ENCODE results near the gene DIRAS1. TPM values are rescaled to one million over a fixed set of nuclear protein-coding genes. Genes with fewer than 3 reads are reported as not detected.

DIRAS1 gene
- total and polyA plus RNA-seq, 2 of the 8 experiments (the other 6 are each of a cell fraction or from before 2014, with no cell fraction given) = 20.2 to 22.3 TPM

DNA sequence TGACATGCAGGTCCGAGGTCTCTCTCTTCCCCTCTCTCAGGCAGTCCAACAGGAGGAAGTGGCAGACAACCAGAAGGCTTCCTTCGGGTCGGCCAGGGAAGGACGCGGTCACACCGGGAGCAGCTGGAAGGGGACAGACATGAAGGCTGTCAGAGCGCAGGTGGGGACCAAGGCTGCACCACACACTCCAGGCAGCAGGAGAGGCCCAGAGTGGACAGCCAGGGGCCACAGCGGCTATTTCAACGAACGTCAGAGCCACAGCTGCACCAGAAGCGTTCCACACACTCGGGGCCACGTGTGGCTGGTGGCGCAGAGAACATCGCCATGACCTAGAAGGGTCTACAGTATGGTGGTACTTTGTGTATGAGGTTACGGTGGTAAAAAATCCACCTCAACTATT, 34.6 kb upstream of the DIRAS1 start:
- H2BK20ac ChIP-seq (ENCODE audit: low read length) = no peak overlapping the region
- no peak for TF ChIP-seq YY1 (IDR thresholded peaks at IDR 0.05; ENCODE audit: low read depth, low read length)
- no peak for TF ChIP-seq SRF (IDR thresholded peaks at IDR 0.05; ENCODE audit: low read depth, low read length)
- TF ChIP-seq ASH2L (IDR thresholded peaks at IDR 0.05; ENCODE audit: low read length) = no peak
- no peak for TF ChIP-seq SAP30 (IDR thresholded peaks at IDR 0.05; ENCODE audit: insufficient read depth, insufficient replicate concordance, low read length)
- no peak for TF ChIP-seq SP2 (IDR thresholded peaks at IDR 0.05; ENCODE audit: low read length)
- no peak for TF ChIP-seq RNF2 (IDR thresholded peaks at IDR 0.05; ENCODE audit: borderline replicate concordance, low read depth, low read length, missing control alignments, poor library complexity, severe bottlenecking)
- TF ChIP-seq SIRT6 (IDR thresholded peaks at IDR 0.05; ENCODE audit: low read length) = no peak
- no peak for TF ChIP-seq SUZ12 (IDR thresholded peaks at IDR 0.05; ENCODE audit: low read length)
- no peak for TF ChIP-seq HDAC2 (IDR thresholded peaks at IDR 0.05; ENCODE audit: borderline replicate concordance in 1 of 2, low read depth in 2 of 2, low read length in 2 of 2)
- no peak for TF ChIP-seq EGR1 (IDR thresholded peaks at IDR 0.05; ENCODE audit: borderline replicate concordance, low read depth, low read length)
- TF ChIP-seq JUN (IDR thresholded peaks at IDR 0.05; ENCODE audit: low read depth, low read length) = no peak
- no peak for TF ChIP-seq CTBP2 (IDR thresholded peaks at IDR 0.05; ENCODE audit: borderline replicate concordance, insufficient read depth, insufficient read length, low read length)
- no peak for TF ChIP-seq TAF1 (IDR thresholded peaks at IDR 0.05; ENCODE audit: low read depth, low read length)
- no peak overlapping the region for H3K27ac ChIP-seq (ENCODE audit: low read depth, low read length)
- no peak for DNase-seq (ENCODE audit: low read depth in 1 of 2, low spot score in 2 of 2)
- no peak overlapping the region for H3K23ac ChIP-seq (ENCODE audit: insufficient read length)
- H2BK5ac ChIP-seq (ENCODE audit: low read depth, low read length) = no peak overlapping the region
- no peak overlapping the region for H2BK15ac ChIP-seq (ENCODE audit: low read length)
- no peak overlapping the region for H3K18ac ChIP-seq (ENCODE audit: extremely low read depth, low read length)
- no peak overlapping the region for H4K8ac ChIP-seq (ENCODE audit: extremely low read depth, insufficient read depth, low read length)
- H4K20me1 ChIP-seq (replicated peaks in 1 of 2; ENCODE audit: control insufficient read depth in 1 of 2, insufficient read depth in 2 of 2, low read length in 2 of 2) = peaks cover 0 to 10% of the 10 kb centered on the region in 2 experiments
- no peak overlapping the region for H4K91ac ChIP-seq (replicated peaks; ENCODE audit: insufficient read length, low read length)
- 91% methylated on average over 15 of the region's 16 CpGs; no CpG with 5 or more reads in 1 of the 2 experiments for WGBS, 2 experiments (ENCODE audit: extremely low coverage in 1 of 2, insufficient coverage in 1 of 2, insufficient read length in 1 of 2, insufficient replicate concordance in 2 of 2, low coverage in 1 of 2, low lambda C conversion rate in 2 of 2, missing lambda C conversion rate in 1 of 2)
- no peaks in the 10 kb centered on the region for H3K79me2 ChIP-seq (ENCODE audit: control insufficient read depth in 1 of 2, insufficient read depth in 2 of 2, low read length in 2 of 2)
- H3K9ac ChIP-seq (replicated peaks in 1 of 4; ENCODE audit: extremely low read depth in 1 of 4, low read depth in 3 of 4, low read length in 3 of 4) = no peak overlapping the region
- no peaks in the 10 kb centered on the region for H3K79me1 ChIP-seq (ENCODE audit: low read depth, low read length)
- no peaks in the 10 kb centered on the region for H3K4me1 ChIP-seq (replicated peaks in 1 of 4; ENCODE audit: control insufficient read depth in 3 of 4, insufficient read depth in 4 of 4, low read length in 3 of 4)
- H3K4me3 ChIP-seq (ENCODE audit: extremely low read depth in 1 of 4, insufficient read depth in 2 of 4, low read depth in 3 of 4, low read length in 4 of 4) = no peak overlapping the region
- H3K4ac ChIP-seq (replicated peaks; ENCODE audit: insufficient read length, low read depth, low read length) = no peak overlapping the region
- no peaks in the 10 kb centered on the region for H3K23me2 ChIP-seq (ENCODE audit: low read depth, low read length)
- no peak overlapping the region for H3K4me2 ChIP-seq (ENCODE audit: insufficient read depth in 1 of 2, low read depth in 2 of 2, low read length in 2 of 2)
- no peak overlapping the region for H2AK5ac ChIP-seq (ENCODE audit: low read depth, low read length)
- no peak overlapping the region for H2BK12ac ChIP-seq (ENCODE audit: low read depth, low read length)
- CTCF ChIA-PET (ENCODE audit: partially characterized antibody) = interaction anchor here (0.6 to 0.8 kb wide), 3 partner anchors 108 to 988 kb away, joined by 3 read pairs; no protein-coding TSS in a partner anchor
- FAIRE-seq = no peak
- H3K36me3 ChIP-seq (ENCODE audit: control insufficient read depth in 2 of 4, insufficient read depth in 4 of 4, low read length in 3 of 4) = peaks cover 15 to 48% (median 33%) of the 10 kb centered on the region in 4 experiments
- H2BK120ac ChIP-seq (replicated peaks; ENCODE audit: low read depth, low read length) = no peak overlapping the region
- H2AFZ ChIP-seq (ENCODE audit: low read length) = no peak overlapping the region
- H3K9me3 ChIP-seq (ENCODE audit: insufficient read depth in 2 of 2, low read depth in 1 of 2, low read length in 1 of 2) = no peaks in the 10 kb centered on the region
- POLR2A ChIA-PET (ENCODE audit: partially characterized antibody) = interaction anchor here (0.6 to 1.1 kb wide), 2 partner anchors 22 to 507 kb away, joined by 3 read pairs; no protein-coding TSS in a partner anchor
- no peaks in the 10 kb centered on the region for H3K27me3 ChIP-seq (replicated peaks in 1 of 4; ENCODE audit: control insufficient read depth in 3 of 4, extremely low read depth in 1 of 4, insufficient read depth in 3 of 4, low read length in 3 of 4)
- no peak overlapping the region for H3K56ac ChIP-seq (replicated peaks; ENCODE audit: insufficient read length, low read depth, low read length)
- no peak overlapping the region for H4K5ac ChIP-seq (ENCODE audit: insufficient read length, low read depth, low read length)
- H3K14ac ChIP-seq (ENCODE audit: insufficient read length) = no peak overlapping the region

All from H1 (cell line).